Upper lobe of left lung (tissue), 6 donors: ENCODE measurements around the gene TRAF3. TPM values are rescaled to one million over a fixed set of nuclear protein-coding genes. Genes with fewer than 3 reads are reported as not detected.

Experiments used
- ATAC-seq, 2 donors: fragments of 200-7000 bp; cut with Tn5 transposase; one replicate each; pipeline ENCODE4 v1.9.1; 2022; ENCODE audit warnings: mild to moderate bottlenecking in 2 of 2, moderate library complexity in 2 of 2; ENCODE audit not compliant: low FRiP score in 2 of 2
- DNase-seq, 2 donors: peaks; one replicate each; pipeline ENCODE4 v3.0.0-alpha.2; 2019 to 2020
- H3K27ac ChIP-seq, 4 donors: fragments of 200-600 bp; sonication (generic); one replicate each; pipeline ENCODE4 v1.5.1; 2016 to 2019
- H3K27me3 ChIP-seq, 4 donors: fragments of 200-600 bp; sonication (generic); one replicate each; pipeline ENCODE4 v1.5.1; 2017 to 2019
- H3K36me3 ChIP-seq, 4 donors: fragments of 200-600 bp; sonication (generic); one replicate each; pipeline ENCODE4 v1.5.1; 2016 to 2019
- H3K4me1 ChIP-seq, 4 donors: fragments of 200-600 bp; sonication (generic); one replicate each; pipeline ENCODE4 v1.5.1; 2018 to 2019
- H3K4me3 ChIP-seq, 4 donors: fragments of 200-600 bp; sonication (generic); one replicate each; pipeline ENCODE4 v1.5.1; 2017 to 2019; ENCODE audit warnings: mild to moderate bottlenecking in 2 of 4, moderate library complexity in 1 of 4
- H3K9me3 ChIP-seq, 4 donors: fragments of 200-600 bp; sonication (generic); one replicate each; pipeline ENCODE4 v1.5.1; 2018 to 2019
- CTCF ChIP-seq, 6 experiments: fragments of 450-650 bp in 4 of 6; fragments of 200-600 bp in 2 of 6; sonication (generic) in 2 of 6; IDR thresholded peaks; one replicate each; pipeline ENCODE4 v1.5.1; 2016 to 2019; ENCODE audit warnings: antibody characterized with exemption in 6 of 6
- EP300 ChIP-seq, 4 donors: sonication (generic); formaldehyde crosslinking; IDR thresholded peaks; one replicate each; pipeline ENCODE4 v1.5.1; 2017; ENCODE audit warnings: antibody characterized with exemption in 4 of 4, control low read depth in 2 of 4
- POLR2A ChIP-seq, 4 donors: fragments of 450-650 bp; IDR thresholded peaks; one replicate each; pipeline ENCODE4 v1.5.1; 2016 to 2017; ENCODE audit warnings: antibody characterized with exemption in 4 of 4, mild to moderate bottlenecking in 2 of 4
- POLR2AphosphoS5 ChIP-seq, 2 donors: sonication (generic); formaldehyde crosslinking; IDR thresholded peaks; one replicate each; pipeline ENCODE4 v1.5.1; 2017; ENCODE audit warnings: antibody characterized with exemption in 2 of 2
- WGBS, 2 donors: methylation state at CpG; one replicate each; pipeline ENCODE4 v1.1.5; 2017 to 2018; 5-methylcytosine and 5-hydroxymethylcytosine counted together
- total RNA-seq, 6 donors: library from RNA; depleted of rRNA in 4 of 6; stranded (reverse); fragments of >200 nt in 4 of 6; gene quantifications; one replicate each; pipeline versions ENCODE4 v1.1.0 to v1.2.1, GENCODE V29; 2016 to 2021
- donor health status: DM: no; HTN: no; CAD: no; lungs with moderate emphysema.
- donor health status: DM: no; HTN: yes; CAD: no; lungs with severe emphysema.

Gene TRAF3
- total RNA-seq, 6 donors from 2014 or later, result 14.7 to 45.4 (median 22.1) TPM

- ATAC-seq (no peak), DNase-seq (peak in 1 of 2 donors; percentile 32)
- 88 to 89% methylated on average over 15 to 18 of the region's 18 CpGs for WGBS, 2 donors
- no peak overlapping the region for H3K4me3 ChIP-seq
- H3K4me1 ChIP-seq, result peaks cover 0 to 19% (median 11%) of the 10 kb centered on the region in 4 donors
- no peaks in the 10 kb centered on the region for H3K9me3 ChIP-seq
- no peaks in the 10 kb centered on the region for H3K27me3 ChIP-seq
- H3K36me3 ChIP-seq, result peaks cover 0 to 43% (median 11%) of the 10 kb centered on the region in 4 donors
- no peak for TF ChIP-seq POLR2AphosphoS5 (IDR thresholded peaks at IDR 0.05)
- no peak overlapping the region for H3K27ac ChIP-seq
Measured at GRCh38 chr14:102898776-102899515, 121.7 kb downstream of the TRAF3 start.

- peak in 1 of 2 donors; percentile 6 for DNase-seq
- peaks cover 0 to 46% (median 14%) of the 10 kb centered on the region in 4 donors for H3K36me3 ChIP-seq
- no peak overlapping the region for H3K4me3 ChIP-seq
- no peak overlapping the region for H3K27ac ChIP-seq
- 96 to 97% methylated on average over 8 of the region's 8 CpGs for WGBS, 2 donors
- no peaks in the 10 kb centered on the region for H3K9me3 ChIP-seq
- TF ChIP-seq CTCF (IDR thresholded peaks at IDR 0.05) (no peak), POLR2AphosphoS5 (IDR thresholded peaks at IDR 0.05) (no peak), EP300 (IDR thresholded peaks at IDR 0.05) (no peak), POLR2A (IDR thresholded peaks at IDR 0.05) (no peak)
- ATAC-seq, result no peak
- H3K27me3 ChIP-seq, result no peaks in the 10 kb centered on the region
- peaks cover 0 to 19% (median 11%) of the 10 kb centered on the region in 4 donors for H3K4me1 ChIP-seq
Measured at GRCh38 chr14:102899516-102899900, 122.3 kb downstream of the TRAF3 start.

- H3K36me3 ChIP-seq, result peaks cover 4 to 47% (median 23%) of the 10 kb centered on the region in 4 donors
- WGBS, 2 donors, result 65 to 67% methylated on average over 30 to 36 of the region's 39 CpGs
- peak overlapping the region in 2 of 4 donors; percentile 21 to 43 for H3K27ac ChIP-seq
- H3K27me3 ChIP-seq, result no peaks in the 10 kb centered on the region
- DNase-seq (peak in 1 of 2 donors; percentile 74), ATAC-seq (no peak)
- peak overlapping the region in 1 of 4 donors; percentile 13 for H3K4me3 ChIP-seq
- TF ChIP-seq POLR2AphosphoS5 (IDR thresholded peaks at IDR 0.05) (no peak), CTCF (IDR thresholded peaks at IDR 0.05) (no peak), POLR2A (IDR thresholded peaks at IDR 0.05) (no peak), EP300 (IDR thresholded peaks at IDR 0.05) (no peak)
- H3K4me1 ChIP-seq, result peaks cover 0 to 19% (median 11%) of the 10 kb centered on the region in 4 donors
- H3K9me3 ChIP-seq, result no peaks in the 10 kb centered on the region
Measured at GRCh38 chr14:102900631-102901571, 123.7 kb downstream of the TRAF3 start.

- Histone ChIP-seq H3K9me3 (no peaks in the 10 kb centered on the region), H3K27me3 (no peaks in the 10 kb centered on the region), H3K27ac (peak overlapping the region in 1 of 4 donors; percentile 21), H3K36me3 (peaks cover 4 to 47% (median 25%) of the 10 kb centered on the region in 4 donors), H3K4me3 (no peak overlapping the region), H3K4me1 (peaks cover 0 to 19% (median 11%) of the 10 kb centered on the region in 4 donors)
- TF ChIP-seq POLR2AphosphoS5 (IDR thresholded peaks at IDR 0.05) (no peak), EP300 (IDR thresholded peaks at IDR 0.05) (no peak), CTCF (IDR thresholded peaks at IDR 0.05) (no peak)
- 34 to 64% methylated on average over 4 of the region's 4 CpGs for WGBS, 2 donors
- ATAC-seq, result no peak
- peak in 1 of 2 donors; percentile 67 for DNase-seq
Measured at GRCh38 chr14:102901633-102902032, 124.4 kb downstream of the TRAF3 start.

GRCh38 chr14:102902086-102902485 is 124.8 kb downstream of the TRAF3 start:
- no peak overlapping the region for H3K4me3 ChIP-seq
- no peak for DNase-seq
- H3K36me3 ChIP-seq, result peaks cover 4 to 51% (median 29%) of the 10 kb centered on the region in 4 donors
- TF ChIP-seq CTCF (IDR thresholded peaks at IDR 0.05), result no peak
- no peak for TF ChIP-seq EP300 (IDR thresholded peaks at IDR 0.05)
- TF ChIP-seq POLR2AphosphoS5 (IDR thresholded peaks at IDR 0.05), result no peak
- TF ChIP-seq POLR2A (IDR thresholded peaks at IDR 0.05), result no peak
- no peak overlapping the region for H3K27ac ChIP-seq
- peaks cover 0 to 19% (median 11%) of the 10 kb centered on the region in 4 donors for H3K4me1 ChIP-seq
- 83 to 87% methylated on average over 6 to 7 of the region's 7 CpGs for WGBS, 2 donors
- no peaks in the 10 kb centered on the region for H3K9me3 ChIP-seq
- no peaks in the 10 kb centered on the region for H3K27me3 ChIP-seq
- ATAC-seq, result no peak
